Neural progenitor cell (in vitro differentiated cells): ENCODE measurements around the gene ASPA. TPM values are rescaled to one million over a fixed set of nuclear protein-coding genes. Genes with fewer than 3 reads are reported as not detected.

Source experiments
- DNase-seq: peaks from one replicate; pipeline ENCODE4 v3.0.0-alpha.2; 2016; ENCODE audit warnings: low spot score
- H2AFZ ChIP-seq: fragments of 200-600 bp; sonication (generic); replicated peaks from 2 replicates; pipeline ENCODE4 v1.6.1; 2016; ENCODE audit warnings: antibody characterized with exemption
- H3F3A ChIP-seq: fragments of 200-600 bp; sonication (generic); 2 replicates; pipeline ENCODE4 v1.6.1; 2016; ENCODE audit warnings: antibody characterized with exemption, low read depth
- H3K27ac ChIP-seq: fragments of 200-600 bp; sonication (generic); 2 replicates; pipeline ENCODE4 v1.5.1; 2016; ENCODE audit warnings: mild to moderate bottlenecking
- H3K27me3 ChIP-seq: fragments of 200-600 bp; sonication (generic); 2 replicates; pipeline ENCODE4 v1.6.1; 2016; ENCODE audit warnings: mild to moderate bottlenecking, moderate library complexity
- H3K36me3 ChIP-seq: fragments of 200-600 bp; sonication (generic); 2 replicates; pipeline ENCODE4 v1.5.1; 2016
- H3K4me1 ChIP-seq: fragments of 200-600 bp; sonication (generic); 2 replicates; pipeline ENCODE4 v1.6.1; 2016; ENCODE audit warnings: mixed run types
- H3K4me2 ChIP-seq: fragments of 200-600 bp; sonication (generic); 2 replicates; pipeline ENCODE4 v1.6.1; 2016
- H3K4me3 ChIP-seq: fragments of 200-600 bp; sonication (generic); 2 replicates; pipeline ENCODE4 v1.5.1; 2016
- H3K79me2 ChIP-seq: fragments of 200-600 bp; sonication (generic); 2 replicates; pipeline ENCODE4 v1.6.1; 2016; ENCODE audit warnings: low read depth
- H3K9ac ChIP-seq: fragments of 200-600 bp; sonication (generic); 2 replicates; pipeline ENCODE4 v1.6.1; 2016
- H3K9me3 ChIP-seq: fragments of 200-600 bp; sonication (generic); 2 replicates; pipeline ENCODE4 v1.5.1; 2016; ENCODE audit warnings: low read depth
- H4K20me1 ChIP-seq: fragments of 200-600 bp; sonication (generic); 2 replicates; pipeline ENCODE4 v1.6.1; 2016; ENCODE audit warnings: low read depth
- H3K27ac Mint-ChIP-seq: 3 replicates; pipeline ENCODE4 v1.8.0; 2021; ENCODE audit warnings: mixed read lengths
- H3K27me3 Mint-ChIP-seq: 2 replicates; pipeline ENCODE4 v1.8.0; 2022; ENCODE audit warnings: low read depth, mild to moderate bottlenecking, inconsistent platforms, moderate library complexity, mixed read lengths; ENCODE audit not compliant: insufficient read depth
- H3K36me3 Mint-ChIP-seq: 3 replicates; pipeline ENCODE4 v1.8.0; 2021; ENCODE audit warnings: mixed read lengths
- H3K4me1 Mint-ChIP-seq: 3 replicates; pipeline ENCODE4 v1.8.0; 2021; ENCODE audit warnings: mixed read lengths
- H3K4me3 Mint-ChIP-seq: 3 replicates; pipeline ENCODE4 v1.8.0; 2021; ENCODE audit warnings: mild to moderate bottlenecking, moderate library complexity, mixed read lengths
- H3K9me3 Mint-ChIP-seq: 3 replicates; pipeline ENCODE4 v1.8.0; 2020; ENCODE audit warnings: mixed read lengths
- EZH2 ChIP-seq: fragments of 200-600 bp; sonication (generic); IDR thresholded peaks from 2 replicates; pipeline ENCODE4 v1.6.1; 2017; ENCODE audit warnings: antibody characterized with exemption, mild to moderate bottlenecking, moderate library complexity
- EZH2phosphoT487 ChIP-seq: fragments of 200-600 bp; sonication (generic); IDR thresholded peaks from 2 replicates; pipeline ENCODE4 v1.6.1; 2017; ENCODE audit warnings: antibody characterized with exemption
- total RNA-seq: library from RNA; depleted of rRNA; stranded (reverse); fragments of >200 nt; gene quantifications from 2 replicates; pipeline ENCODE4 v1.2.3, GENCODE V29; 2015; ENCODE audit warnings: low replicate concordance
- TF ChIP-seq, protein P1 (sequence below): fragments of 200-600 bp; sonication (generic); IDR thresholded peaks from 2 replicates; pipeline ENCODE4 v1.5.1; 2017; ENCODE audit warnings: antibody characterized with exemption, mild to moderate bottlenecking

The ASPA gene
- total RNA-seq, 1 donor from 2014 or later: not detected

DNA sequence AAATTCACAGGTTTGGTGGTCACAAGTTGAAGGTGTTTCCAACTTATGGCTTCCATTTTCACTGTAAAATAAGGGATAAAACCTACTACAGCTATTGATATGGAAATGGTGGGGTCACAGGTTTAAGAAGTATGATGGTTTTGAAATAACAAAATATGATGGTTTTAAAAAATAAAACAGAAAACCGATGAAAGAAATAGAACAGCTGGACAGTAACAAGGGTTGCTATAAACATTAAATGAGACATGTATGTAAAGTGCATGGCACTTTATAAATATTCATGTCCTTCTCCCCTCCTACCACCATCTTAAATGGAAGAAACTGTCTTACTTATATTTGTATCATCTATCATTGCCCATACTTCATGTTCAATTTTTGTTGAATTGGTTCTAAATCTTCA lies 31.3 kb downstream of the ASPA start:
- DNase-seq: no peak
- H2AFZ ChIP-seq: no peak overlapping the region
- H3K4me3 ChIP-seq: no peak overlapping the region
- peaks cover 14% of the 10 kb centered on the region for H3K4me1 ChIP-seq
- Mint-ChIP-seq H3K27ac (no peak overlapping the region), H3K9me3 (peaks cover 3% of the 10 kb centered on the region), H3K4me1 (peaks cover 8% of the 10 kb centered on the region), H3K36me3 (peaks cover 18% of the 10 kb centered on the region), H3K27me3 (peaks cover 4% of the 10 kb centered on the region), H3K4me3 (no peak overlapping the region)
- H3F3A ChIP-seq: no peaks in the 10 kb centered on the region
- no peak overlapping the region for H3K27ac ChIP-seq
- no peaks in the 10 kb centered on the region for H3K9me3 ChIP-seq
- peaks cover 7% of the 10 kb centered on the region for H3K27me3 ChIP-seq
- H4K20me1 ChIP-seq: no peaks in the 10 kb centered on the region
- H3K36me3 ChIP-seq: no peaks in the 10 kb centered on the region
- H3K79me2 ChIP-seq: no peaks in the 10 kb centered on the region
- no peak overlapping the region for H3K4me2 ChIP-seq
- no peak overlapping the region for H3K9ac ChIP-seq
- no peak for TF ChIP-seq EZH2
- TF ChIP-seq, protein P1, sequence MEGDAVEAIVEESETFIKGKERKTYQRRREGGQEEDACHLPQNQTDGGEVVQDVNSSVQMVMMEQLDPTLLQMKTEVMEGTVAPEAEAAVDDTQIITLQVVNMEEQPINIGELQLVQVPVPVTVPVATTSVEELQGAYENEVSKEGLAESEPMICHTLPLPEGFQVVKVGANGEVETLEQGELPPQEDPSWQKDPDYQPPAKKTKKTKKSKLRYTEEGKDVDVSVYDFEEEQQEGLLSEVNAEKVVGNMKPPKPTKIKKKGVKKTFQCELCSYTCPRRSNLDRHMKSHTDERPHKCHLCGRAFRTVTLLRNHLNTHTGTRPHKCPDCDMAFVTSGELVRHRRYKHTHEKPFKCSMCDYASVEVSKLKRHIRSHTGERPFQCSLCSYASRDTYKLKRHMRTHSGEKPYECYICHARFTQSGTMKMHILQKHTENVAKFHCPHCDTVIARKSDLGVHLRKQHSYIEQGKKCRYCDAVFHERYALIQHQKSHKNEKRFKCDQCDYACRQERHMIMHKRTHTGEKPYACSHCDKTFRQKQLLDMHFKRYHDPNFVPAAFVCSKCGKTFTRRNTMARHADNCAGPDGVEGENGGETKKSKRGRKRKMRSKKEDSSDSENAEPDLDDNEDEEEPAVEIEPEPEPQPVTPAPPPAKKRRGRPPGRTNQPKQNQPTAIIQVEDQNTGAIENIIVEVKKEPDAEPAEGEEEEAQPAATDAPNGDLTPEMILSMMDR: no peak
- no peak for TF ChIP-seq EZH2phosphoT487

DNA sequence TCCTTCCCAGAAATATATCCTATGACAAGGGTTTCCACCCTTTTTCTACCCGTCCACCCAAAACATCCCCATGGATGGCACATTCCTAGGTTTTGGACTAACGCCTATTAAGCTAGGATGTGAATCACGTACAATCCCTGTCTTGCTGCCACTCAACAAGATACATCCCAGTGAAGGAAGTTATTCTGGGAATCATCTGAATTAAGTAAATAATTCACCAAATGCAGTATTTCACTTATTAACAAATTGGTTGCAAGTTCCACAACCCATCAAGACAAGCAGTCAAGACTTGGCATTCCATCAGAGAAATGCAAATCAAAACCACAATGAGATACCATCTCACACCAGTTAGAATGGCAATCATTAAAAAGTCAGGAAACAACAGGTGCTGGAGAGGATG lies 32.1 kb downstream of the ASPA start:
- Histone ChIP-seq H4K20me1 (no peaks in the 10 kb centered on the region), H3K9ac (no peak overlapping the region), H3K36me3 (no peaks in the 10 kb centered on the region), H3K27me3 (peaks cover 8% of the 10 kb centered on the region), H3F3A (peaks cover 4% of the 10 kb centered on the region), H3K4me2 (no peak overlapping the region), H3K27ac (no peak overlapping the region), H3K4me3 (no peak overlapping the region), H3K79me2 (no peaks in the 10 kb centered on the region), H3K9me3 (no peaks in the 10 kb centered on the region), H3K4me1 (peaks cover 21% of the 10 kb centered on the region), H2AFZ (no peak overlapping the region)
- Mint-ChIP-seq H3K4me3 (no peak overlapping the region), H3K27me3 (peaks cover 4% of the 10 kb centered on the region), H3K4me1 (peaks cover 16% of the 10 kb centered on the region), H3K27ac (no peak overlapping the region), H3K9me3 (peaks cover 3% of the 10 kb centered on the region), H3K36me3 (peaks cover 19% of the 10 kb centered on the region)
- DNase-seq: no peak
- TF ChIP-seq EZH2 (no peak), EZH2phosphoT487 (no peak)
- TF ChIP-seq, protein P1: no peak

DNA sequence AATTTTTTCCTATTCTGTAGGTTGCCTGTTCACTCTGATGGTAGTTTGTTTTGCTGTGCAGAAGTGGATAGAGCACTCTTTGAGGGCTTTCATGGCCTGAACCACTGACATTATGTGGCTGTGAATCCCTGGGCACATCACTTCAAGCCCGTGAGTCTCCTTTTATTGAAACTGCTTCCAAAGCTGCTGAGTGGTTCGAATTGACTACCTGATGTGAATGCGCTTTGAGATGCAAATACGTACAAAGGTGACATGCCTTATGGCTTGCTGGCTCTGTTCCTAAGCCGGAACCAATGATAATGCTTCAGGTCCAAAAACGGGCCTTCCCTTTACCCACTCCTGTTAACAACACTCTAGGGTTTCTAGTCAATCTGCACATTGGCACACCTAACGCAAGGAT lies 34.3 kb downstream of the ASPA start:
- Histone ChIP-seq H3K27ac (no peak overlapping the region), H3K4me2 (no peak overlapping the region)
- peaks cover 35% of the 10 kb centered on the region for H3K4me1 Mint-ChIP-seq

More for the DNA sequence above, 34.3 kb downstream of the ASPA start:
- Histone ChIP-seq H3K36me3 (no peaks in the 10 kb centered on the region), H3K9ac (no peak overlapping the region), H3K9me3 (no peaks in the 10 kb centered on the region), H3K4me1 (peaks cover 30% of the 10 kb centered on the region), H3F3A (peaks cover 4% of the 10 kb centered on the region), H3K79me2 (no peaks in the 10 kb centered on the region), H3K4me3 (no peak overlapping the region), H4K20me1 (no peaks in the 10 kb centered on the region), H3K27me3 (peaks cover 8% of the 10 kb centered on the region), H2AFZ (no peak overlapping the region)
- H3K27ac Mint-ChIP-seq: no peak overlapping the region
- H3K4me3 Mint-ChIP-seq: no peak overlapping the region
- H3K9me3 Mint-ChIP-seq: peaks cover 3% of the 10 kb centered on the region
- H3K36me3 Mint-ChIP-seq: peaks cover 27% of the 10 kb centered on the region
- DNase-seq: no peak
- TF ChIP-seq EZH2 (no peak), EZH2phosphoT487 (no peak)
- TF ChIP-seq, protein P1: no peak
- peaks cover 4% of the 10 kb centered on the region for H3K27me3 Mint-ChIP-seq
